ES-I3 (cell line): ENCODE results near the gene PHACTR4.
"Not testable (repeated sequence)": the region's sequence is repeated elsewhere in the genome, so short reads cannot be mapped to it uniquely, and the experiment has no call there.

ENCODE experiments used
- H3K36me3 ChIP-seq: 2 replicates; pipeline ENCODE4 v1.6.1; 2013; ENCODE audit warnings: mild to moderate bottlenecking, low read length, control low read depth, moderate library complexity; ENCODE audit not compliant: insufficient read depth
- H3K4me1 ChIP-seq: 2 replicates; pipeline ENCODE4 v1.6.1; 2013; ENCODE audit warnings: mild to moderate bottlenecking, control low read depth, low read length; ENCODE audit not compliant: insufficient read depth
- H3K9ac ChIP-seq: 2 replicates; pipeline ENCODE4 v1.6.1; 2013; ENCODE audit warnings: low read depth, mild to moderate bottlenecking, low read length, moderate library complexity
- H3K9me3 ChIP-seq: 2 replicates; pipeline ENCODE4 v1.6.1; 2013; ENCODE audit warnings: mild to moderate bottlenecking, low read length, moderate library complexity; ENCODE audit not compliant: control insufficient read depth, insufficient read depth

The PHACTR4 gene

DNA sequence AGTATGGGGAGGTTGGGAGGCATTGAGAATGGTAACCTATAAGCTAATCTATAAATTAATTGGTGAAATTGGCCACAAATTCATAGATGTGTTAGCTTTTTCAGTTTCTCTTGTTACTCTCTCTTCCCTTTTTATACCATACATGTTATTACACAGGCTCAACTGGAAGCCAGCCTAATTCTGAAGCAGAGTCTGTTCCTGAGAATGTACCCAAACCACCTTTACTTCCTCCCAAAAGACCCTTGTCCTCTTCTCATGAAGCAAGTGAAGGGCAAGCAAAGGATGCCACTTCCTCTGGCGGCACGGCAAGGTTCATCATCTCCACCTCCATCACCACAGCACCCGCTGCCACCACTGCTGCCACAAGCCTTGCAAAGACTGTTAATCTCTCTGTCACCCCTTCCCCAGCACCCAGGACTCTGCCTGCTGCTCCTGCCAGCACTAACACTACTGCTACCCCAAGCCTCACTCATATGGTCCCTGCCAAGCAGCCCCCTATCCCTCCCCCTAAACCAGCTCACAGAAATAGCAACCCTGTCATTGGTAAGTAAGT, 96.8 kb downstream of the PHACTR4 start:
- Histone ChIP-seq H3K36me3 (peaks cover 16% of the 10 kb centered on the region; the same call in 1 of the 2 replicates), H3K9ac (no peak overlapping the region), H3K4me1 (no peaks in the 10 kb centered on the region), H3K9me3 (no peaks in the 10 kb centered on the region)

GRCh38 chr1:28470146-28470545, 100.6 kb downstream of the PHACTR4 start:
- peaks cover 23% of the 10 kb centered on the region for H3K36me3 ChIP-seq

GRCh38 chr1:28479497-28479896, 110.0 kb downstream of the PHACTR4 start:
- not testable (repeated sequence) for H3K9ac ChIP-seq, H3K36me3 ChIP-seq

More at GRCh38 chr1:28470146-28470545, 100.6 kb downstream of the PHACTR4 start:
- H3K9ac ChIP-seq = no peak overlapping the region
- H3K9me3 ChIP-seq = no peaks in the 10 kb centered on the region
- no peaks in the 10 kb centered on the region for H3K4me1 ChIP-seq

DNA sequence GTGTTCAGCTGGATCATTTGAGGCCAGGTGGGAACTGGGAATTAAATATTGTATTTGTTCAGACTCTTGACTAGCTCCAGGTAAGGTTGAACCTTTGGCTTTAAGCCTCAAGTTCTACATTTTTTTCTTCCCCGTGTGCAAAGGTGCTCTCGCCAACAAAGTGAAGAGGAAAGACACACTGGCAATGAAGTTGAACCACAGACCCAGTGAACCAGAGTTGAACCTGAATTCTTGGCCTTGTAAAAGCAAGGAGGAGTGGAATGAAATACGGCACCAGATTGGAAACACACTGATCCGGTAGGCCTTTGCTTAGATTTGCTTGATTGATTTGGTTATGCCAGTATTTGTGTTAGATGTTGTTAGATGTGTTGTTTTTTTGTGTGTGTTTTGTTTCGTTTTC, 110.8 kb downstream of the PHACTR4 start:
- no peak overlapping the region for H3K9ac ChIP-seq
- H3K4me1 ChIP-seq = no peaks in the 10 kb centered on the region
- no peaks in the 10 kb centered on the region for H3K9me3 ChIP-seq
- H3K36me3 ChIP-seq = peaks cover 9% of the 10 kb centered on the region

More at GRCh38 chr1:28479497-28479896, 110.0 kb downstream of the PHACTR4 start:
- not testable (repeated sequence) for H3K4me1 ChIP-seq, H3K9me3 ChIP-seq

- peaks cover 9% of the 10 kb centered on the region for H3K36me3 ChIP-seq
Observed at GRCh38 chr1:28482138-28482537, 112.6 kb downstream of the PHACTR4 start.

GRCh38 chr1:28482702-28483101, 113.2 kb downstream of the PHACTR4 start:
- Histone ChIP-seq H3K36me3 (peaks cover 9% of the 10 kb centered on the region), H3K9ac (no peak overlapping the region), H3K4me1 (no peaks in the 10 kb centered on the region), H3K9me3 (no peaks in the 10 kb centered on the region)

More at GRCh38 chr1:28482138-28482537, 112.6 kb downstream of the PHACTR4 start:
- Histone ChIP-seq H3K9ac (no peak overlapping the region), H3K4me1 (no peaks in the 10 kb centered on the region), H3K9me3 (no peaks in the 10 kb centered on the region)

DNA sequence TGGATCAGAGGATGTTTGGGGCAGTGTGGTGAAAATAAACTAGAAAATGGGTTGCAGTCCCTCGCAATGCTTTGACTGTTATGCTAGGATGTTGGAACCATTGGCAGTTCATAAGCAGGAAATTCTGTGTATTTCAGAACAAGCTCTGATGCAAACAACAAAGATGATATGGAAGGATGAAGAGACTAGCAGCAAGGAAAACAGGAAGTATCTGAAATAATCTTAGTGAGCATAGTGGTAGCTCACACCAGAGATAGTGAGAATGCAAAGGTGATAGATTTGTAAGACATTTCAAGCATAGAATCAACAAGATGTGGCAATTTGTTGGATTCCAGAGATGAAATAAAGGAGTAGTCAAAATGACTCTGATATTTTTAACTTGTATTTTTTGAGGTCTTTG, 125.2 kb downstream of the PHACTR4 start:
- H3K4me1 ChIP-seq = no peaks in the 10 kb centered on the region
- peaks cover 24% of the 10 kb centered on the region for H3K36me3 ChIP-seq
- no peak overlapping the region for H3K9ac ChIP-seq
- no peaks in the 10 kb centered on the region for H3K9me3 ChIP-seq

GRCh38 chr1:28499553-28499952, 130.0 kb downstream of the PHACTR4 start:
- Histone ChIP-seq H3K36me3 (peaks cover 9% of the 10 kb centered on the region), H3K9me3 (no peaks in the 10 kb centered on the region), H3K4me1 (no peaks in the 10 kb centered on the region), H3K9ac (no peak overlapping the region)

DNA sequence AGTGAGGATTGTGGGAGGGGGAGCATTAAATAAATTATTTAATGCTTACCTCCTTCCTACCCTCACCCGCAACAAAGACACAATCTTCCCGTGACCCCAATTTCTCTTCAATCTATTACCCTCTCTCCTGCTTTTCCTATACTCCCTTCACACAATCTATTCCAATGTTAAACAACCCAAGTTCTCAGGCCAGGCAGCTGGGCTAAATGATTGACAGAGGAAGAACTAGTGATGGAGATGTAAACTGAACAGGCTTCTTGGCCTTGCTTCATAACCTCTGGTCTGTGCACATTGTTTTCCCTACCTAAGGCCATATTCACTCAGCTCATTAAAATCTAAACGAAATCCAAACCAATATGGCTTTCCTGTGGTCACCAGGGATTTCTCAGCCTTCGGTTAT, 132.4 kb downstream of the PHACTR4 start:
- H3K36me3 ChIP-seq = peaks cover 10% of the 10 kb centered on the region
- H3K4me1 ChIP-seq = no peaks in the 10 kb centered on the region
- H3K9ac ChIP-seq = no peak overlapping the region
- H3K9me3 ChIP-seq = no peaks in the 10 kb centered on the region

GRCh38 chr1:28503117-28503516, 133.6 kb downstream of the PHACTR4 start:
- H3K36me3 ChIP-seq = peaks cover 16% of the 10 kb centered on the region
- H3K9me3 ChIP-seq = no peaks in the 10 kb centered on the region
- no peak overlapping the region for H3K9ac ChIP-seq
- H3K4me1 ChIP-seq = peaks cover 4% of the 10 kb centered on the region

DNA sequence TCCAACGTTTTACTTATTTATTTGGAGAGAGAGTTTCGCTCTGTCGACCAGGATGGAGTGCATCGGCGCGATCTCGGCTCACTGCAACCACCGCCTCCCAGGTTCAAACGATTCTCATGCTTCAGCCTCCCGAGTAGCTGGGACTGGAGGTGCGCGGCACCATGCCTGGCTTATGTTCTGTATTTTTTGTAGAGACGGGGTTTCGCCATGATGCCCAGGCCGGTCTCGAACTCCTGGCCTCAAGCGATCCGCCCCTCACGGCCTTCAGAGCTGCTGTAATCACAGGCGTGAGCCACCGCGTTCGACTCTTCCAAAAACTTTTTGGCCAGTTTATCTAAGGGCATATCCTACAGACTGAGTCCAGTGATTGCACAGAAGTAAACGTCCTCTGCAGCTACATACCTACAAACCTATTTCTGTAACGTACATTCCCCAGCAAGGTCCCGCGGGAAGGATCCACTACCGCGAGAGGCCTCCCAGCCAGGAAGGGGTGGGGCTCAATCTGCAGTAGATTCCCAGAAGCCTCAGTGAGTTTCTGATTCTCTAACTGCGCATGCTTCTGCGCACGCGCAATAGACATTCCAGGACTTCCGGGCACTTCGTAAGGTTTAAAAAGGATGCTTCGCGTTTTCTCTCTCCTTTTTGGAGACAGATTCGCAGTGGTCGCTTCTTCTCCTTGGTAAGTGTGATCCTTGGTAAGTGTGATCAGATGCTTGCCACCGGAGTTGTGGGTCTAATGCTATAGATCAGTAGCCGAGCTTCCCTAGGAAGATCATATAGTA, 136.1 kb downstream of the PHACTR4 start, which contains the start of gene RCC1:
RCC1 (plus strand) TSS at position 638 of the 782 bp plus-strand sequence. CDS start 23,824 bp downstream, outside the sequence.
- Histone ChIP-seq H3K4me1 (peaks cover 12% of the 10 kb centered on the region), H3K9ac (peak within 1 kb of the TSS; percentile 90), H3K9me3 (no peaks in the 10 kb centered on the region)

GRCh38 chr1:28506907-28507246, 137.3 kb downstream of the PHACTR4 start:
- Histone ChIP-seq H3K36me3 (peaks cover 45% of the 10 kb centered on the region), H3K4me1 (peaks cover 12% of the 10 kb centered on the region), H3K9me3 (no peaks in the 10 kb centered on the region), H3K9ac (peak overlapping the region; percentile 90)

More for the DNA sequence above, 136.1 kb downstream of the PHACTR4 start, which contains the start of gene RCC1:
- peaks cover 40% of the 10 kb centered on the region for H3K36me3 ChIP-seq

- H3K36me3 ChIP-seq = peaks cover 45% of the 10 kb centered on the region
- no peaks in the 10 kb centered on the region for H3K9me3 ChIP-seq
- H3K4me1 ChIP-seq = peaks cover 12% of the 10 kb centered on the region
- H3K9ac ChIP-seq = peak overlapping the region; percentile 90
Observed at GRCh38 chr1:28507247-28507645, 137.7 kb downstream of the PHACTR4 start.

- Histone ChIP-seq H3K9me3 (no peaks in the 10 kb centered on the region), H3K36me3 (peaks cover 45% of the 10 kb centered on the region), H3K4me1 (peaks cover 12% of the 10 kb centered on the region), H3K9ac (peak overlapping the region; percentile 90)
Observed at GRCh38 chr1:28507646-28508434, 138.3 kb downstream of the PHACTR4 start.
